Germinal center (tissue), 1 donor: Measurements from ENCODE around the gene WDR4.
A peak's percentile ranks its signal among the peaks of the same experiment; 100 is the strongest.
"Not testable (repeated sequence)": the region's sequence is repeated elsewhere in the genome, so short reads cannot be mapped to it uniquely, and the experiment has no call there.

Experiments used
- DNase-seq: peaks from one replicate; pipeline ENCODE4 v3.0.0; 2012; ENCODE audit warnings: mixed read lengths, low spot score

Gene WDR4

GRCh38 chr21:42852925-42853570 is 26.3 kb downstream of the WDR4 start:
- DNase-seq: no peak

- DNase-seq: no peak
Observed at GRCh38 chr21:42851812-42852665, 27.3 kb downstream of the WDR4 start.

- DNase-seq: peak; percentile 65
Observed at GRCh38 chr21:42850866-42851391, 28.4 kb downstream of the WDR4 start.

- no peak for DNase-seq
Observed at GRCh38 chr21:42850463-42850862, 28.9 kb downstream of the WDR4 start.

GRCh38 chr21:42849759-42850412 is 29.5 kb downstream of the WDR4 start:
- DNase-seq: no peak

- DNase-seq: no peak
Observed at GRCh38 chr21:42848932-42849758, 30.2 kb downstream of the WDR4 start.

- DNase-seq: not testable (repeated sequence)
Observed at GRCh38 chr21:42848144-42848931, 31.0 kb downstream of the WDR4 start.

- DNase-seq: no peak
Observed at GRCh38 chr21:42847726-42848125, 31.6 kb downstream of the WDR4 start.

GRCh38 chr21:42847051-42847707 is 32.2 kb downstream of the WDR4 start:
- DNase-seq: no peak

- DNase-seq: no peak
Observed at GRCh38 chr21:42846221-42846620, 33.1 kb downstream of the WDR4 start.

GRCh38 chr21:42845296-42845965 is 33.9 kb downstream of the WDR4 start:
- DNase-seq: no peak

- DNase-seq: no peak
Observed at GRCh38 chr21:42844411-42845113, 34.8 kb downstream of the WDR4 start.

- DNase-seq: no peak
Observed at GRCh38 chr21:42843056-42843455, 36.3 kb downstream of the WDR4 start.

GRCh38 chr21:42841916-42842655 is 37.3 kb downstream of the WDR4 start:
- not testable (repeated sequence) for DNase-seq

- DNase-seq: no peak
Observed at GRCh38 chr21:42841156-42841915, 38.0 kb downstream of the WDR4 start.

GRCh38 chr21:42840411-42841155 is 38.8 kb downstream of the WDR4 start:
- DNase-seq: no peak
